GM12878 (cell line): ENCODE data around the gene SLC2A4.
A peak's percentile ranks its signal among the peaks of the same experiment; 100 is the strongest.

Source experiments
- POLR2A ChIP-seq: IDR thresholded peaks from 2 replicates; pipeline ENCODE4 v1.6.1; 2011; ENCODE audit warnings: low read depth, mild to moderate bottlenecking, low read length
- TF ChIP-seq, protein P1 (sequence below), 3 experiments: IDR thresholded peaks in 2 of 3; conservative IDR thresholded peaks in 1 of 3; 2 replicates each; pipeline ENCODE4 v1.5.1; 2011; ENCODE audit warnings: low read depth in 3 of 3, low read length in 3 of 3, mild to moderate bottlenecking in 3 of 3, control low read depth in 2 of 3, moderate library complexity in 2 of 3, inconsistent platforms in 1 of 3, mixed read lengths in 1 of 3; ENCODE audit not compliant: control insufficient read depth in 2 of 3, insufficient read depth in 1 of 3; ENCODE audit errors: extremely low read depth in 1 of 3

DNA sequence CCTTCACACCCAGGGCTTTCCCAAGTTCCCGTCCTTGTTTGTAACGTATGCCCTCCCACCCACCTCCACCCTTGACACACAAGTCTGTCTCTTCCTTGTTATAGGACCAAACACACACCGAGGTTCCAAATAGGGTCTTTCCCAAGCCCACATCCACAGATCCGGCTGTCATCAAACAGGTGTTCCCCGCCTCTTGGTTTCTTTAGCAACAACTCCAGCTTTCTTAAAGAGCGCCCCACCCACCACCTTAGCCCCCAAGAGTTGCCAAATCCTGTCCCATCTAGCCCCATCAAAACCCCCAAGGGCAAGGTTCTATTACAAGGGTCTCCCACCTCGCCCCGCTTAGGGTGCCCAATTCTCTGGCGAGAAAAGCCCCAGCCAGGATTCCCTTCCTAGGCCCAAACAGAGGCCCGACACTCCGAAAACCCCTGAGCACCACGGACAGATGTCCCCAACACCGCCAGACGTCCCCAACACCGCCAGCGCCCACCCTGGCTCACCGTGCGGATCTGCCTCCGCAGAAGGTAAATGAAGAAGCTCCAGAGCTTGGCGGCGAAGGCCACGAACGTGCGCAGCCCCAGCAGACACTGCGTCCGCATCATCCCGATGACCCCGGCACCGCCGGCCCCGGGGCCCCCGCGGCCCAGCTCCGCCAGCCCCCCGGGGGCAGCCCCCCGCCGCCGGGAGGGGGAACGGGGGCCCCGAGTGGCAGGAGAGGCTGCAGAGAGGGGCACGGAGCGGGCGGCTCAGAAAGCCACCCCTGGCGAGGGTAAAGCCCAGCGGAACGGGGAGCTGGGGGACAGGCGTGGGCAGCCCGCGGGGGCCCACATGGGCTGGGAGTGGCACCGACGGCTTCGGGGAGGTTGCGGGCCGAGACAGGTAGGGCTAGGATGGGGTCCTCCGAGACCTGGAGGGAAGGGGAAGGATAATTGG, 30.6 kb upstream of the SLC2A4 start:
- TF ChIP-seq POLR2A = peak; percentile 55
- TF ChIP-seq, protein P1, sequence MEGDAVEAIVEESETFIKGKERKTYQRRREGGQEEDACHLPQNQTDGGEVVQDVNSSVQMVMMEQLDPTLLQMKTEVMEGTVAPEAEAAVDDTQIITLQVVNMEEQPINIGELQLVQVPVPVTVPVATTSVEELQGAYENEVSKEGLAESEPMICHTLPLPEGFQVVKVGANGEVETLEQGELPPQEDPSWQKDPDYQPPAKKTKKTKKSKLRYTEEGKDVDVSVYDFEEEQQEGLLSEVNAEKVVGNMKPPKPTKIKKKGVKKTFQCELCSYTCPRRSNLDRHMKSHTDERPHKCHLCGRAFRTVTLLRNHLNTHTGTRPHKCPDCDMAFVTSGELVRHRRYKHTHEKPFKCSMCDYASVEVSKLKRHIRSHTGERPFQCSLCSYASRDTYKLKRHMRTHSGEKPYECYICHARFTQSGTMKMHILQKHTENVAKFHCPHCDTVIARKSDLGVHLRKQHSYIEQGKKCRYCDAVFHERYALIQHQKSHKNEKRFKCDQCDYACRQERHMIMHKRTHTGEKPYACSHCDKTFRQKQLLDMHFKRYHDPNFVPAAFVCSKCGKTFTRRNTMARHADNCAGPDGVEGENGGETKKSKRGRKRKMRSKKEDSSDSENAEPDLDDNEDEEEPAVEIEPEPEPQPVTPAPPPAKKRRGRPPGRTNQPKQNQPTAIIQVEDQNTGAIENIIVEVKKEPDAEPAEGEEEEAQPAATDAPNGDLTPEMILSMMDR (IDR thresholded peaks at IDR 0.05 in 2 of 3, conservative IDR thresholded peaks at IDR 0.05 in 1 of 3; ENCODE audit: control insufficient read depth in 2 of 3, extremely low read depth in 1 of 3, insufficient read depth in 1 of 3, low read depth in 3 of 3, low read length in 3 of 3) = no peak
